Head of caudate nucleus (tissue), 42 donors: ENCODE measurements around the gene IZUMO4.

Experiments used
- DNase-seq, 42 donors: peaks; one replicate each; pipeline versions ENCODE4 v3.0.0 to v3.0.0-alpha.2; 2020 to 2021; ENCODE audit warnings: mixed read lengths in 7 of 42
- intact Hi-C: fragments of 100-400 bp; cut with DNase I; formaldehyde crosslinking; loops from one replicate; pipeline ENCODE4 v1.15.0; 2022

Gene IZUMO4

GRCh38 chr19:2132731-2133490 lies 36.2 kb downstream of the IZUMO4 start:
- DNase-seq, result peak in 1 of 42 donors; percentile 20
- intact Hi-C loops, result no loop called here

- no peak for DNase-seq
- intact Hi-C loops, result no loop called here
These were observed 39.0 kb downstream of the IZUMO4 start for GRCh38 chr19:2135474-2136402.

- intact Hi-C loops, result no loop called here
- DNase-seq, result no peak
These were observed 40.1 kb downstream of the IZUMO4 start for GRCh38 chr19:2136796-2137195.

- peak in 4 of 42 donors; percentile 15 to 38 (median 27) for DNase-seq
These were observed 41.5 kb downstream of the IZUMO4 start for GRCh38 chr19:2138061-2138728.

GRCh38 chr19:2139385-2140137 lies 42.8 kb downstream of the IZUMO4 start:
- DNase-seq, result no peak
- intact Hi-C loops, result no loop called here

More at GRCh38 chr19:2138061-2138728, 41.5 kb downstream of the IZUMO4 start:
- intact Hi-C loops, result no loop called here

GRCh38 chr19:2140138-2140569 lies 43.4 kb downstream of the IZUMO4 start:
- no peak for DNase-seq
- intact Hi-C loops, result no loop called here

GRCh38 chr19:2142173-2142829 lies 45.6 kb downstream of the IZUMO4 start:
- intact Hi-C loops, result no loop called here
- no peak for DNase-seq

- DNase-seq, result no peak
- intact Hi-C loops, result no loop called here
These were observed 47.5 kb downstream of the IZUMO4 start for GRCh38 chr19:2144190-2144589.

GRCh38 chr19:2145831-2146241 lies 49.1 kb downstream of the IZUMO4 start:
- intact Hi-C loops, result loop anchor here (5.0 kb wide), 1 partner anchor 44 kb away; no protein-coding TSS in a partner anchor
- peak in 5 of 42 donors; percentile 11 to 44 (median 23) for DNase-seq

GRCh38 chr19:2148482-2149135 lies 51.9 kb downstream of the IZUMO4 start:
- peak in 32 of 42 donors; percentile 16 to 82 (median 52) for DNase-seq

More at GRCh38 chr19:2148482-2149135, 51.9 kb downstream of the IZUMO4 start:
- intact Hi-C loops, result loop anchor here (5.0 kb wide), 1 partner anchor 46 kb away; no protein-coding TSS in a partner anchor
